Mesendoderm (in vitro differentiated cells): ENCODE data around the gene TVP23C. TPM values are rescaled to one million over a fixed set of nuclear protein-coding genes. Genes with fewer than 3 reads are reported as not detected.

Source experiments
- DNase-seq: peaks from one replicate; pipeline ENCODE4 v3.0.0; 2013
- H2AK5ac ChIP-seq: 2 replicates; pipeline ENCODE4 v1.6.1; 2013; ENCODE audit warnings: low read length, inconsistent platforms
- H2BK120ac ChIP-seq: 2 replicates; pipeline ENCODE4 v1.6.1; 2013; ENCODE audit warnings: low read depth, mild to moderate bottlenecking, low read length, moderate library complexity, mixed read lengths
- H2BK15ac ChIP-seq: replicated peaks from 2 replicates; pipeline ENCODE4 v1.6.1; 2013; ENCODE audit warnings: low read depth, mild to moderate bottlenecking, moderate library complexity
- H2BK5ac ChIP-seq: 2 replicates; pipeline ENCODE4 v1.6.1; 2013; ENCODE audit warnings: low read length, inconsistent platforms
- H3K18ac ChIP-seq: 2 replicates; pipeline ENCODE4 v1.6.1; 2013; ENCODE audit warnings: mild to moderate bottlenecking, low read length, mixed read lengths
- H3K23ac ChIP-seq: one replicate; pipeline ENCODE4 v1.6.1; 2013; ENCODE audit warnings: low read length
- H3K27ac ChIP-seq: 2 replicates; pipeline ENCODE4 v1.5.1; 2013; ENCODE audit warnings: low read depth, mild to moderate bottlenecking, inconsistent platforms, low read length, moderate library complexity
- H3K27me3 ChIP-seq: 2 replicates; pipeline ENCODE4 v1.6.1; 2013; ENCODE audit warnings: low read length, control low read depth, mild to moderate bottlenecking, inconsistent platforms; ENCODE audit not compliant: insufficient read depth, poor library complexity
- H3K36me3 ChIP-seq: 2 replicates; pipeline ENCODE4 v1.6.1; 2013; ENCODE audit warnings: low read length, inconsistent platforms; ENCODE audit not compliant: control insufficient read depth, insufficient read depth
- H3K4ac ChIP-seq: one replicate; pipeline ENCODE4 v1.6.1; 2013; ENCODE audit warnings: low read depth, mild to moderate bottlenecking, low read length, moderate library complexity
- H3K4me1 ChIP-seq: 2 replicates; pipeline ENCODE4 v1.6.1; 2013; ENCODE audit warnings: low read depth, low read length, inconsistent platforms; ENCODE audit not compliant: control insufficient read depth
- H3K4me2 ChIP-seq: 2 replicates; pipeline ENCODE4 v1.6.1; 2013; ENCODE audit warnings: low read length
- H3K4me3 ChIP-seq: 2 replicates; pipeline ENCODE4 v1.5.1; 2013; ENCODE audit warnings: mild to moderate bottlenecking, low read length
- H3K56ac ChIP-seq: one replicate; pipeline ENCODE4 v1.6.1; 2013; ENCODE audit warnings: low read length
- H3K79me1 ChIP-seq: 2 replicates; pipeline ENCODE4 v1.6.1; 2013; ENCODE audit warnings: low read length, inconsistent platforms
- H3K79me2 ChIP-seq: 2 replicates; pipeline ENCODE4 v1.6.1; 2013; ENCODE audit warnings: mild to moderate bottlenecking, low read length; ENCODE audit not compliant: control insufficient read depth, insufficient read depth
- H3K9ac ChIP-seq: 2 replicates; pipeline ENCODE4 v1.6.1; 2013; ENCODE audit warnings: low read length, inconsistent platforms
- H4K5ac ChIP-seq: one replicate; pipeline ENCODE4 v1.6.1; 2013; ENCODE audit warnings: low read length
- H4K8ac ChIP-seq: one replicate; pipeline ENCODE4 v1.6.1; 2013; ENCODE audit warnings: low read depth, mild to moderate bottlenecking, control low read depth, low read length, moderate library complexity
- WGBS: extraction: QIAGEN DNeasy Blood & Tissue Kit; methylation state at CpG from one replicate; pipeline ENCODE4 v1.1.7; 2013; ENCODE audit warnings: low lambda C conversion rate, missing lambda C conversion rate; ENCODE audit not compliant: insufficient coverage; ENCODE audit errors: extremely low coverage; 5-methylcytosine and 5-hydroxymethylcytosine counted together
- small RNA-seq: library from polyadenylated mRNA; stranded (forward); fragments of <200 nt; extraction: miRNeasy Mini kit (QIAGEN cat#:217004); gene quantifications from one replicate; pipeline ENCODE3, GENCODE V24; 2013; ENCODE audit not compliant: insufficient read depth

TVP23C gene

GRCh38 chr17:15454346-15454745, 108.9 kb downstream of the TVP23C start:
- Histone ChIP-seq H3K79me1 (no peaks in the 10 kb centered on the region), H4K8ac (no peak overlapping the region), H3K27ac (no peak overlapping the region), H3K4me3 (no peak overlapping the region), H4K5ac (no peak overlapping the region), H3K4ac (no peak overlapping the region), H3K4me1 (no peaks in the 10 kb centered on the region), H3K27me3 (no peaks in the 10 kb centered on the region), H3K4me2 (no peak overlapping the region), H3K23ac (no peak overlapping the region), H2BK5ac (no peak overlapping the region), H3K36me3 (peaks cover 1% of the 10 kb centered on the region), H3K56ac (no peak overlapping the region), H2AK5ac (no peak overlapping the region), H3K18ac (no peak overlapping the region), H2BK15ac (no peak overlapping the region), H3K9ac (no peak overlapping the region), H2BK120ac (no peak overlapping the region), H3K79me2 (no peaks in the 10 kb centered on the region)
- WGBS = no CpG with 5 or more reads among the region's 5 CpGs
- DNase-seq = no peak

GRCh38 chr17:15453782-15454181, 109.5 kb downstream of the TVP23C start:
- Histone ChIP-seq H3K4me2 (no peak overlapping the region), H3K9ac (no peak overlapping the region), H3K56ac (no peak overlapping the region), H3K18ac (no peak overlapping the region), H4K8ac (no peak overlapping the region), H3K27me3 (no peaks in the 10 kb centered on the region), H2BK120ac (no peak overlapping the region), H2AK5ac (no peak overlapping the region), H3K4me3 (no peak overlapping the region), H2BK15ac (no peak overlapping the region), H3K4me1 (no peaks in the 10 kb centered on the region), H3K4ac (no peak overlapping the region), H3K79me1 (no peaks in the 10 kb centered on the region), H3K79me2 (no peaks in the 10 kb centered on the region), H3K23ac (no peak overlapping the region), H4K5ac (no peak overlapping the region), H3K27ac (no peak overlapping the region), H3K36me3 (peaks cover 1% of the 10 kb centered on the region), H2BK5ac (no peak overlapping the region)
- no peak for DNase-seq
- WGBS = no CpG with 5 or more reads among the region's 3 CpGs

DNA sequence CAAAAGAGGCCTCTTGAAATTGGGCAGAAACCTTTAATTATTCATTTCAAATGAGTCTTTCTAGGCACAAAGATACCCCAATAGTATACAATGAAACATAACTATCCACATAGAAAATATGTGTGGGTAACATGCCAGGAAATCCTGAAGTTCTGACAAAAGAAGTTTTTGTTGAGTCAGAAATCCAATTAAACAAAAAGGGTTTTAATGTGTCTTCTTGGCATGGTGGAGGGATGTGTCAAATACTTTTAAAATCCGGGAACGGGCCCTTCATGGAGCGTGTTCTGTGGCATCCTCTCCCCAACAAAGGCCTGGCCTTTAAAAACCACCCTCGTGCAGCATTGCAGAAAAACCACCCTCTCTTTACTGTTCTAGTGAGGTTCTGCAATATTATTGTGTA, 110.0 kb downstream of the TVP23C start:
- no peak overlapping the region for H2BK5ac ChIP-seq
- no peak overlapping the region for H2AK5ac ChIP-seq
- no peak overlapping the region for H4K5ac ChIP-seq
- H2BK15ac ChIP-seq = no peak overlapping the region
- DNase-seq = no peak
- no peak overlapping the region for H3K56ac ChIP-seq
- H3K4me3 ChIP-seq = no peak overlapping the region
- no peak overlapping the region for H2BK120ac ChIP-seq
- no peak overlapping the region for H3K4ac ChIP-seq
- no peaks in the 10 kb centered on the region for H3K79me1 ChIP-seq
- no peak overlapping the region for H3K9ac ChIP-seq
- no peaks in the 10 kb centered on the region for H3K4me1 ChIP-seq
- H3K23ac ChIP-seq = no peak overlapping the region
- no peaks in the 10 kb centered on the region for H3K79me2 ChIP-seq
- no peak overlapping the region for H3K18ac ChIP-seq
- no peak overlapping the region for H3K4me2 ChIP-seq
- no CpG with 5 or more reads among the region's 4 CpGs for WGBS
- H3K36me3 ChIP-seq = peaks cover 1% of the 10 kb centered on the region
- no peak overlapping the region for H4K8ac ChIP-seq
- no peak overlapping the region for H3K27ac ChIP-seq
- no peaks in the 10 kb centered on the region for H3K27me3 ChIP-seq

DNA sequence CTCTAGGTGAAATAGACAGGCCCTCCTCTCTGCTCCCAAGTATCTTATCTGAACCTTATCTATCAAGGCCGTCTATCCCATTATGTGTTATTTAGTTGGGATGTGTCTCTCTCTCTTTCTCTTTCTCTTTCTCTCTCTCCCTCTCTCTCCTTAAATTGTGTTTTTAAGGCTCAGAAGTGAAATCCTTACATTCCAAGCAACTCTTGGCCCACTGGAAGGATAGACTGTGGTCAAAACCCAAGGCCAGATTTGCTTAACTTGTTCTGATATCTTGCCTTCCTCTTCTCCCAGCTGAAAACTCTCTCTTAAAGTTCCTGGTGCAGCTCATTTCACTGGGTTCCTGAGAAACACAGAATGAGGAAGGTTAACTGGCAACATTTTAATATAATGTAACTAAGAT, 110.5 kb downstream of the TVP23C start:
- Histone ChIP-seq H3K36me3 (peaks cover 1% of the 10 kb centered on the region), H4K8ac (no peak overlapping the region), H3K27me3 (no peaks in the 10 kb centered on the region), H3K4me2 (no peak overlapping the region), H3K23ac (no peak overlapping the region), H4K5ac (no peak overlapping the region), H2BK5ac (no peak overlapping the region), H3K18ac (no peak overlapping the region), H3K4me1 (no peaks in the 10 kb centered on the region), H3K9ac (no peak overlapping the region), H2AK5ac (no peak overlapping the region), H3K27ac (no peak overlapping the region), H3K56ac (no peak overlapping the region), H3K4me3 (no peak overlapping the region), H3K79me2 (no peaks in the 10 kb centered on the region), H2BK120ac (no peak overlapping the region), H3K79me1 (no peaks in the 10 kb centered on the region), H2BK15ac (no peak overlapping the region), H3K4ac (no peak overlapping the region)
- no CpG with 5 or more reads among the region's 1 CpG for WGBS
- DNase-seq = peak; percentile 50

Small RNA genes lying within 50 kb of the gene (small RNA-seq; reads per million reads assigned to genes)
- gene AC005838.1 (not detected), gene RF00090 (not detected)
